Loucy (cell line): ENCODE results near the gene EIF1B.

Experiments used
- H2AFZ ChIP-seq: fragments of 200-600 bp; sonication (generic); 2 replicates; pipeline ENCODE4 v1.6.0; 2016; ENCODE audit warnings: antibody characterized with exemption, mild to moderate bottlenecking, low read length, moderate library complexity
- H3F3A ChIP-seq: fragments of 200-600 bp; 2 replicates; pipeline ENCODE4 v1.6.0; 2016; ENCODE audit warnings: antibody characterized with exemption, low read depth, mild to moderate bottlenecking
- H3K27me3 ChIP-seq: fragments of 200-600 bp; sonication (generic); 2 replicates; pipeline ENCODE4 v1.6.1; 2014; ENCODE audit warnings: low read length, mild to moderate bottlenecking; ENCODE audit not compliant: insufficient read depth, poor library complexity, severe bottlenecking
- H3K36me3 ChIP-seq: fragments of 200-600 bp; sonication (generic); 2 replicates; pipeline ENCODE4 v1.6.1; 2016; ENCODE audit warnings: low read length; ENCODE audit not compliant: insufficient read depth
- H3K4me1 ChIP-seq: fragments of 200-600 bp; sonication (generic); 2 replicates; pipeline ENCODE4 v1.5.1; 2014; ENCODE audit warnings: low read length, mild to moderate bottlenecking; ENCODE audit not compliant: insufficient read depth, poor library complexity, severe bottlenecking
- H3K4me2 ChIP-seq: fragments of 200-600 bp; sonication (generic); 2 replicates; pipeline ENCODE4 v1.6.0; 2014; ENCODE audit warnings: antibody characterized with exemption, low read length, low read depth, mild to moderate bottlenecking; ENCODE audit not compliant: poor library complexity, severe bottlenecking
- H3K4me3 ChIP-seq: fragments of 200-600 bp; sonication (generic); 2 replicates; pipeline ENCODE4 v1.5.1; 2014; ENCODE audit warnings: low read length, mild to moderate bottlenecking, mixed read lengths; ENCODE audit not compliant: poor library complexity, severe bottlenecking
- H3K79me2 ChIP-seq: fragments of 200-600 bp; sonication (generic); 2 replicates; pipeline ENCODE4 v1.6.1; 2014; ENCODE audit warnings: low read length; ENCODE audit not compliant: insufficient read depth
- H3K9ac ChIP-seq: fragments of 200-600 bp; sonication (generic); 2 replicates; pipeline ENCODE4 v1.6.0; 2014; ENCODE audit warnings: mild to moderate bottlenecking, low read depth, low read length, moderate library complexity; ENCODE audit not compliant: poor library complexity, severe bottlenecking
- H3K9me2 ChIP-seq: fragments of 200-600 bp; sonication (generic); replicated peaks from 2 replicates; pipeline ENCODE4 v1.6.1; 2016; ENCODE audit warnings: low read depth, low read length, mixed read lengths
- H3K9me3 ChIP-seq: fragments of 200-600 bp; sonication (generic); 2 replicates; pipeline ENCODE4 v1.6.1; 2014; ENCODE audit warnings: mild to moderate bottlenecking, antibody characterized with exemption, low read length, low read depth; ENCODE audit not compliant: insufficient read depth
- H4K20me1 ChIP-seq: fragments of 200-600 bp; sonication (generic); 2 replicates; pipeline ENCODE4 v1.6.0; 2014; ENCODE audit warnings: antibody characterized with exemption, low read length, mild to moderate bottlenecking; ENCODE audit not compliant: insufficient read depth, poor library complexity, severe bottlenecking
- CTCF ChIP-seq: fragments of 200-600 bp; sonication (generic); conservative IDR thresholded peaks from 2 replicates; pipeline ENCODE4 v1.5.1; 2014; ENCODE audit warnings: mild to moderate bottlenecking, antibody characterized with exemption, low read length
- EZH2phosphoT487 ChIP-seq: fragments of 200-600 bp; IDR thresholded peaks from 2 replicates; pipeline ENCODE4 v1.6.1; 2018; ENCODE audit warnings: antibody characterized with exemption, mild to moderate bottlenecking, moderate library complexity, borderline replicate concordance

The EIF1B gene

GRCh38 chr3:40340541-40341170 is 31.1 kb downstream of the EIF1B start:
- H3K79me2 ChIP-seq = no peaks in the 10 kb centered on the region
- H3K27me3 ChIP-seq = no peaks in the 10 kb centered on the region
- no peaks in the 10 kb centered on the region for H3F3A ChIP-seq
- no peaks in the 10 kb centered on the region for H3K36me3 ChIP-seq
- no peak for TF ChIP-seq CTCF
- no peak for TF ChIP-seq EZH2phosphoT487
- no peak overlapping the region for H3K4me2 ChIP-seq
- H3K4me3 ChIP-seq = no peak overlapping the region
- no peaks in the 10 kb centered on the region for H3K4me1 ChIP-seq
- no peak overlapping the region for H3K9ac ChIP-seq
- H3K9me3 ChIP-seq = no peaks in the 10 kb centered on the region
- H3K9me2 ChIP-seq = no peaks in the 10 kb centered on the region
- no peak overlapping the region for H2AFZ ChIP-seq
- H4K20me1 ChIP-seq = no peaks in the 10 kb centered on the region

- H3K79me2 ChIP-seq = no peaks in the 10 kb centered on the region
- H4K20me1 ChIP-seq = no peaks in the 10 kb centered on the region
- H3K9me2 ChIP-seq = no peaks in the 10 kb centered on the region
- H3K4me3 ChIP-seq = no peak overlapping the region
- H3F3A ChIP-seq = no peaks in the 10 kb centered on the region
- H2AFZ ChIP-seq = no peak overlapping the region
- no peak overlapping the region for H3K4me2 ChIP-seq
- no peaks in the 10 kb centered on the region for H3K4me1 ChIP-seq
- no peaks in the 10 kb centered on the region for H3K27me3 ChIP-seq
- no peaks in the 10 kb centered on the region for H3K9me3 ChIP-seq
- H3K9ac ChIP-seq = no peak overlapping the region
- TF ChIP-seq EZH2phosphoT487 (no peak), CTCF (no peak)
- no peaks in the 10 kb centered on the region for H3K36me3 ChIP-seq
Measured at GRCh38 chr3:40341671-40342070, 32.2 kb downstream of the EIF1B start.

- TF ChIP-seq CTCF (no peak), EZH2phosphoT487 (no peak)
- no peak overlapping the region for H2AFZ ChIP-seq
- no peak overlapping the region for H3K4me2 ChIP-seq
- H3K4me1 ChIP-seq = no peaks in the 10 kb centered on the region
- H3K36me3 ChIP-seq = no peaks in the 10 kb centered on the region
- H3K9me2 ChIP-seq = no peaks in the 10 kb centered on the region
- no peak overlapping the region for H3K9ac ChIP-seq
- H4K20me1 ChIP-seq = no peaks in the 10 kb centered on the region
- H3K9me3 ChIP-seq = no peaks in the 10 kb centered on the region
- no peaks in the 10 kb centered on the region for H3K79me2 ChIP-seq
- no peaks in the 10 kb centered on the region for H3K27me3 ChIP-seq
- no peaks in the 10 kb centered on the region for H3F3A ChIP-seq
- H3K4me3 ChIP-seq = no peak overlapping the region
Measured at GRCh38 chr3:40350529-40350928, 41.0 kb downstream of the EIF1B start.
